GM10266 (cell line): ENCODE data around the gene MT1A.

Experiments used
- DNase-seq: peaks from one replicate; pipeline ENCODE4 v3.0.0; 2012; ENCODE audit errors: extremely low spot score
- CTCF ChIP-seq: IDR thresholded peaks from 2 replicates; pipeline ENCODE4 v1.5.1; 2012; ENCODE audit warnings: mild to moderate bottlenecking, low read depth; ENCODE audit not compliant: control insufficient read depth, insufficient read depth; ENCODE audit errors: missing control alignments

MT1A gene

GRCh38 chr16:56637814-56638750 lies at the start of gene MT1A:
MT1A (plus strand) TSS chr16:56638666; CDS start chr16:56638739, 73 bp downstream.
- no peak for DNase-seq
- TF ChIP-seq CTCF: no peak

GRCh38 chr16:56588781-56589140 lies 49.7 kb upstream of the MT1A start:
- no peak for TF ChIP-seq CTCF
- no peak for DNase-seq

- no peak for TF ChIP-seq CTCF
- no peak for DNase-seq
Observed at GRCh38 chr16:56589141-56590039, 49.1 kb upstream of the MT1A start, which contains the start of gene MT3. MT3 (plus strand) TSS chr16:56589528; CDS start chr16:56589591, 63 bp downstream.

GRCh38 chr16:56591377-56592060 lies 46.9 kb upstream of the MT1A start:
- DNase-seq: no peak
- no peak for TF ChIP-seq CTCF

GRCh38 chr16:56593573-56594291 lies 44.7 kb upstream of the MT1A start:
- TF ChIP-seq CTCF: no peak

GRCh38 chr16:56594292-56594619 lies 44.2 kb upstream of the MT1A start:
- TF ChIP-seq CTCF: no peak
- no peak for DNase-seq

More at GRCh38 chr16:56593573-56594291, 44.7 kb upstream of the MT1A start:
- DNase-seq: no peak
